NCI-H774 (cell line): Measurements from ENCODE around the gene STAP2.

Experiments used
- DNase-seq: peaks from one replicate; lab custom pipeline; 2025; lab: John Stamatoyannopoulos, UW

Gene STAP2

DNA sequence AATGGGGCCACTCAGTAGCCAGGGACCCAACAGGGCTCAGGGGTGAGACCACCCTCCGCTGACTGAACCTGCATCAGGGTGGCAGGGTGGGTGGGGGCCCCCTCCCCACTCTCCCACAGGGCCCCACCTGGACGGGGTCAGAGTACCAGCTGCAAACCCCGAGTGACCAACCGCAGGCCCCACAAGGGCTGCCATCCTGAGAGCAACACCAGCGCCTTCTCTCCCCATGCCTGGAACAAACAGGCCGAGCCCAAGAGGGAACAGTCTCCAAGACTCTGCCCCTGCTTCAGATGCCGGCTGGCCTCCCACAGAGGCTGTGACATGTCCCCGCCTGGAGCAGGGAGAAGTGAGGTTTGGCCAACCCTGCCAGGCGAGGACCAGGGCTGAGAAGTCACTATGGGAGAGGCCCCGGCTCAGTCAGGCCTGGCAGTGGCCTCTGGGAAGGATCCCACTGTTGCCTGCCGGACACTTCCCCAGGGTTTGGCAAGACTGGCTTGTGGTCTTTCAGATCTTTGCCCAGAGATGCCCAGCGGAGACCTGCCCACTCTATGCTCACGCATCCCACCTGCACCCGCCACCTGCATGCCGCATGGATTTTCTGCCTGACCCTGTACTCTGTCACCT is 31.9 kb upstream of the STAP2 start:
- DNase-seq: no peak

DNA sequence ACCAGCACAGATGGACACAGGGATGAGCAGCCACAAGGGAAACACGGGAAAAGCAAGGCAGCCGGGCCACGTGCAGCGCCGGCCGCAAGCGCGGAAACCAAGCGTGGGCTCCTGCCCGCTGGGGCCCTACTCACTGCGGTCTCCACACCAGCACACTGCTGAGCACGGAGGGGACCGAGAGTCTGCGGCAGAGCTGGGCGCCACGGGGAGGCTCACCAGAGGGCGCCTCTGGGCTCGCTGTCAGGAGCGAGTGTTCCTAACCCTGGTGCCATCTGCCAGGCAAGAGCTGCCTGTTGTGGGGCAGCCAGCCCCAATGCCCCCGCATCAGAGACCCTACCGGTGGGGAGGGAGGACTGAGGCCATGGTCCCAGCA is 31.2 kb upstream of the STAP2 start:
- DNase-seq: no peak

DNA sequence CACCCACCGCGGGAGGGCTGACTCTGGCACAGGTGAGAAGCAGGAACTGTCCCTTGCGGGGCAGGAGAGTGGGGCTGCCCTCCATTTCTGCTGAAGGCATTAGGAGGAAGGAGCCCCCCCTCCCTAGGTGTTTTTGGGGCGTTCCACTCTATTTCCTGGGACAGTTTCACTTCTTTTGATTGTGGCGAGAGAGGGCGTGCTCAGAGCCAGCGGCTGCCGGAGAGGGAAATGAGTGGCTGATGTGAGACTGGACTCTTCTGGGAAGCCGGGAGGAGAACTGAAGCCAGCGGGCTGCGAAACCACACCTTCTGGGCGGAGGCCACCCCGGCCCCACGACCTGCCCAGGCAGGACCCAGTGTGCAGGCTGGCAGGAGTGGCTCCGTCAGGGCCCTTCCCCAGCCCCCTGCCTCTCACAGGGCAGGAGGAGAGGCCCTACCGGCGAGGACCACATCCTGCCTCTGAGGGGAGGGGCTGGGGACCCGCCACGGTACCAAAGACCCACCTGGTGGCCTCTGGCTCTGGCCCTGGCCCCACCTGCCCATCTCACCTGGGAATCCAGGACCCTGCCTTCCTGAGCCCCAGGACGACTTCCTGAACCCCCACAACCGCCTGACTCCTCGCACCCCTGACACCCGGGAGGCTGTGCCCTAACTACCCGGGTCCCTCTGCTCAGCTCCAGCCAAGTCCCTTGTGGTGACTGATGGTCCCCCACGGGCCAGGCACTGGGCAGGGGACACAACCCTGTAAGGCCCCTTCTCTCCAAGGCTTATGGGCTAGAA is 30.7 kb upstream of the STAP2 start:
- no peak for DNase-seq

DNA sequence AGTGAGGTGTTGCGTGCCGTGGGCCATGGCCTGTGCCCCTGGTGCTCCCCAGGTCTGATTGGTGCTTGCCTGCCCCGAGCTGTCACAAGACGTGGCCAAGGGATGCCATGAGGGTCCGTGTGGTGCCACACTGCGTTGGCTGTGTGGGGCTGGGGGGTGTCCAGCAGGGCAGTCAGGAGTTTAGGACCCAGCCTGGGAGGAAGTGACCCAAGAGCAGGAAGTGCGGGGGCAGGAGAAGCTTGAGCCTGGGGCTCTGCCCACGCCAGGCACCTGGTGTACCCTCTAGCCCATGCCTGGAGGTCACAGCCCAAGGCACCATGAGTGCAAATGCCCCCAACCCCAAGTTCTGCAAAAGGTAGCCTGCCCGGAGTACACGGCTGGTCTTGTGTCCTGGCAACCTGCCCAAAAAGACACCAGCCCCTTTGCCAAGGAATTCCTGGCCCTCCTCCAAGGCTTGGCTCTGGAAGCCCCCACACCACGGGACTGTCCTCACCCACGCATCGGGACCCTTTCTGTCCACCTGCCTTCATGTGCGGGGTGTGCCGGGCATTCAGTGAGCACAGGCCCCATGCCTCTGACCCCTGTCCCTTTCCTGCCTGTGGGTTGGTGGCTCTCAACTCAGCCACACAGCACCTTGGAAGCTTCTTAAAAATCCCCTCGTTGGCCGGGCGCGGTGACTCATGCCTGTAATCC is 29.6 kb upstream of the STAP2 start:
- DNase-seq: no peak

DNA sequence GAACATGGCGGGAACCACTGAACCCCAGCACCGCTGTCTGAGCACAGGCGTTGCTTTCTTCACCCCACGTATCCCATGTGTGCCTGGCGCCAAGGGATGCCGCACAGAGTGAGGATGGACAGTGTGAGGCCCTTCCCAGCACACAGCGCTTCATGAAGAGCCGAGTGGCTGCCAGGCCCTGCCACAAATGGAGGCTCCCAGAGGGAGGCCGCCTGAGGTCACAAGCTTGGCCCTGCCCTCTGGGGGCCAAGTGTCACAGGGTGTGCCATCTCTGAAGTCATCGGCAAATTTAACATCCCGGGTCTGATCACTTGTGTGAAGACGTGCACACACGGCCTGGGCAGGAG is 29.1 kb upstream of the STAP2 start:
- DNase-seq: no peak

DNA sequence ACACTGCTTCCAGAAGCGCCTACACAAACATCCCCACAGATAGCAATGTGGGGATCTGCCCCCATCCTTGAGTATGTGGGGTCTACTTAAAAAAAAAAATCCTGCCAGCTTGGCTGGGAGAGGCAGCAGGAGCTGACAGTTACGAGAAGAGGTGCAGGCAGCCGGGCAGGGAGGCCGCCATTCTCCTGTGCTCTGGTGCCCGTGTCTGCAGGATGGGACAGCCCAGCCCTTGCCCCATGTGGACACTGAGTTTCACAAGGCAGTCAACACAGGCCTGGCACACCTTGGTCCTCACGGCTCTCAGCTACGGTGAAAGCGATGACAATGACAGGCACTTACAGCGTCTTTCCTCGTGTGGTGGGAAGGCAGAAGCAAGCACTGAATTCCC is 28.7 kb upstream of the STAP2 start:
- no peak for DNase-seq

DNA sequence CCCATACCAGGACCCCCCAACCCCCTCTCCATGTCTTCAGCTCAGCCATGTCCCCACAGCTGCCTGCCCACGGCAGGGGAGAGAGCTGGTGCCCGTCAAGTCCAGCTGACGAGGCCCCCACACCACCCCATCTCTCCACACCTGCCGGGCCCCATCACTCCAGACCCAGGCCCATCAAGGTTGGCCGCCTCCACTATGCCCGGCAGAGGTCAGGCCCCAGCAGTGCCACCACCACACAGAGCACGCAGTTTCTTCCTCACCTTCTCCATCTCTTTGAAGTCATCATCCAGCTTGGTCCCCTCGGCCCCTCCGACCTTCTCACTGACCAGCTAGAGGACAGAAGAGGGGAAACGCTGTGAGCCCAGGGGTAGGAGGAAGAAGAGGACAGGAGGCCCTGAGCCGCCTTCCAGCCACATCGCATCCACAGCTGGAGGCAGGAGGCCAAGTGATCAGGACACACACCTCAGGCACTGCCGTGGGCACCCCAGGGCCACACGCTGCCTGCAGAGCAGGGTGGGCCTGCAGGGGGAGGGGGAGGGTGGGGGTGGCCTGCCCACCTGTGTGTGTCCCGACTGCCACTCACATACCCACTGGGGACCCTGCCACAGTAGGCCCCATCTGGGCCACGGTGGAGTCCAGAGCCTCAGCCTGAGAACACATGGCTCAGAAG is 28.2 kb upstream of the STAP2 start:
- DNase-seq: no peak

DNA sequence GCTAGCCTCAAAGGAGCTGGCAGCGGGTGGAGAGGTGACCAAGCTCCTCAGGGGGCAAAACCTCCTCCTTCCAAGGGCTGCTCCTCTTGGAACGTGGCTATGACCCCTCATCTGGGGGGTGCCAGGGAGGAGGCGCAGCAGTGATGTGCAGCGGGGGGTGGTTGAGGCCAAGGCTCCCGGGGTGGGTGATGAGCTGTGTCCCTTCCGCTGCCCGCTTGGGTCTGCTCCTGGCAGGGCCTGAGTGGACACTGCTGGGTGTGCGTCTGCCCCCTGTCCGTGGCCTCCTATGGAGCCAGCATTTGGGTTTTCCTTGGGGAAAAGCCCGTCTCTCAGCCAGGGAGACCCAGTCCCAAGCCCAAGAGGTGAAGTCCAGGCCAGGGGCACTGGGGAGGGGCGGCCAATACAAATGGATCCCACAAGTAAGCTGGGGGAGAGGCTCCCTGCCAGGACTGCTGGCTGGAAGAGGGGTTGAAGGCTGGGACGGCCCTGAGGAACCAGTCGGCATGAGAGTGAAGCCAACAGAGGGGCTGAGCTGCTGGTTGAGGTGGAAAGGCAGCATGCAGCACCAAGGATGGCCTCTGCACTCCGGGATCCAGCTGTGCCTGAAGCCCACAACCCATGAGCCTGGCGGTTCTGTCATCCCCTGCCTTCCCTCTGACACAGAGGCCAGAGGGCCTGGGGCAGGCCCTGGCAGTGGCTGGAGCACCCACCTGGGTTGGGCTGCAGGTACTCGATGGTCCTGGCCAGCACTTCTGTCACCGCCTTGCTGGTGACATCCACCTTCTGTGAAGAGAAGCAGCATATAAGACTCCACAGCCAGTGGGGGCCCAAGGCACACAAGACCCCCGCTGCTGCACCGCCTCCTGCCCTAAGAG is 27.4 kb upstream of the STAP2 start:
- DNase-seq: no peak

DNA sequence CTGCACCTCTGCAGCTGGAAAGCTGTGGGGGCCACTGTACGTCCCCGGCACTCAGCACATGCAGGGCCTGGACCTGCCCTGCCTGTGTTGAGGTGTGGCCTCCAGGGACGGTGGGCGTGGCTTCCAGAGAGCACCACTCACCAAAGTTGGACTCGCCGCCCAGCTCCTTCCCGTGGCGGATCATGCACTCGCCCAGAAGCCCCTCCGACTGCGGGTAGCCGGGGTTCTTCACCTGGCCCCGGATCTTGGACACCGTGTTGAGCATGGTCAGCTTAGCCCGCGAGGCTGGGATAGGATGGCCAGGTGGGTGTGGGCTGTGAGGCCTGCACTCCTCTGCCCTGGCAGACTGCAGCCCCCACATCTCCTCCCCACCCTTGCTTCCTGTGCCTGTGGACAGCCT is 26.7 kb upstream of the STAP2 start:
- DNase-seq: no peak

DNA sequence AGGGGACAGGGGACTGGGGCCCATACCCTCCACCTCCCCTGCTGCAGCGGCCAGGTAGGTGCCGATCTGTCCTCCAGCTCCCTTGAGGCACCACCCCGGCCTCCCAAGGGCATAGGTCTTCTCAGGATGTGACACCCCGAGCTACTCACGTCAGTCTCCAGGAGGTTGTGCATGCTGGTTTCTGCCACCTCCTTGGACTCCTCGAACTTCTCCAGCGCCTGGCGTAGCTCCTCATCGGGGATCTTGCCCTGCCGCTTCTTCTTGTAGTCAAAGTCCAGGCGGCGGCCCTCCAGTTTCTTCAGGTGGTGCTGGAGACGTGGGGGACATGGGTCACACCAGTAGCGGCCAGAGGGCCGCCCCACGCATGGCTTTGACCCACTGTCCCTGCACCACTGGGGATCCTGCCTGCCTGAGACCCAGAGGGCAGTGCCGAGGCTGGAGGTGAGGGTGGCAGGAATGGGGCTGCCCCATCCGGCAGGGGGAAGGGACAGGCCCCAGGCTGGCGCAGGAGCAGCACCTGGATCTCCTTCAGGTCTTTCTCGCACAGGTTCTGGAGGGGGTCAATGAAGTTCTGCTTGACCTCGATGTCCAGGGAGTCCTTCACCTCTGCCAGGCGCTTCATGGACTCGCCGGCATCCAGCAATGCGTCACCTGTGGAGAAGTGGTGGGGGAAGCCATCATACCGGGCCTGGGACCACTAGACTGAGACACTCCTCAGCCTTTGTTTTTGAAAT is 25.1 kb upstream of the STAP2 start:
- DNase-seq: no peak

DNA sequence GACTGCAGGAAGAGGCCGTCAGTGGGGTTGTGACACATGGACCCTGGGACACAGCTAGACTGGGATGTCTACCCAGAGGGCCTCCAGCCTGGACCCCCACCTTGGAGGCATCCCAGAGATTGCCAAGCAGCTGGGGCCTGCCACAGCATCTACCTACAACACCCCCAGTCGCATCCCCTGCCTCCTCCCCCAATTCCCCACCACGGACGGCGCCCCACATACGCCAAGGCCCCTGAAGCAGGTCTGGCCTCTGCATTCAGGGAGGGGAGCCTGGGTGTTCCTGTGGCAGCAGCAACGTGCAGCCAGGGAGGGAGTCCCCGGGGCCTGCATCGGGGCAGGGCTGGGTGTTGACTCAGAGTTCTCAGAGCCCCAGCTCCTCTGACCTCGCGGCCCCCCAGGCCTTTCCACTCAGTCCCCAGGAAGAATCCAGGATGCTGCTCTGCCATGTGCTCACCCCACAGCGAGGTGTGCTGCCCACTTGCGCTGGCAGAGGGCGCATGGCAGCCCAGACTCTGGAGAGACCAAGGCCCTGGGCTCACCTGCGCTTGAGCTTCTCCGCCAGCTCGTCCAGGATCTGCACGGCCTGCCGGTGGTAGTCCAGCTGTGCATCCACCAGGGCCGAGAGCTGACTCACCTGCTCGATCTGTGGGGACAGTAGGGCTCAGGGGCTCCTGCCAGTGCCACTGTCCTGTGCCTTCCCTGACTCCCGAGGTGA is 24.4 kb upstream of the STAP2 start:
- no peak for DNase-seq

DNA sequence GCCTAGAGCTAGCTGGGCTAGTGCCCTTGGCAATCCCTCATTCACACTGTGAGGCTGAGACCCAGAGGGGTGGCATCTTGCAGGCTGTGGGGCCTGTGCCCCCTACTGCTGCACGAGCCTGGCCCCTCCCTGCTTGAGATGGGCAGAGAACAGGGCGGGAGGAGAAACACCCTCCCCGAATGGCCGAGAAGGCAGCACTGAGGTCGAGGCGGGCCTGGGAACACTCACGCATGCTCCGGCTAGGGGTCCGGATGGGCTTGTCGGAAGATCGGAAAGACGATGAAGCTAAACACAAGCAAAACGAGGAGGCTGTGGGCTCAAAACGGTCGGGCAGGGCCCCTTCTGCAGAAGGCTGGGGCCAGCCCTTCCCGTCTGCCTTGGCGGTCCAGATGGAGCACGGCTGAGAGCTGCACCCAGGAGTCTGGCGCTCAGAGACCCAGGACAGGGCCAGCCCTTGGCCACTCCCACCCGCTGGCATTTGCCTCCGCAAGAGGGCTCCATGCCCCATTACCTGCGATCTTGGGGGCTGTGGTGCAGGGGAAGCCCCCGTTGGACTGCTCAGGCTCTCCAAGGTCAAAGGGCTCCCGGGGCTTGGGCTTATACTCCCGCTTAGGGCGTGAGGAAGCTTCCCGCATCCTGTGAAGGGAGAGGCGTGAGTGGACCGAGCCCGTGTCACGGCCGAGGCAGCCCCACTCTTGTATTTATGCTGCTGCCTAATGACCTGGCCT is 23.6 kb upstream of the STAP2 start:
- no peak for DNase-seq

DNA sequence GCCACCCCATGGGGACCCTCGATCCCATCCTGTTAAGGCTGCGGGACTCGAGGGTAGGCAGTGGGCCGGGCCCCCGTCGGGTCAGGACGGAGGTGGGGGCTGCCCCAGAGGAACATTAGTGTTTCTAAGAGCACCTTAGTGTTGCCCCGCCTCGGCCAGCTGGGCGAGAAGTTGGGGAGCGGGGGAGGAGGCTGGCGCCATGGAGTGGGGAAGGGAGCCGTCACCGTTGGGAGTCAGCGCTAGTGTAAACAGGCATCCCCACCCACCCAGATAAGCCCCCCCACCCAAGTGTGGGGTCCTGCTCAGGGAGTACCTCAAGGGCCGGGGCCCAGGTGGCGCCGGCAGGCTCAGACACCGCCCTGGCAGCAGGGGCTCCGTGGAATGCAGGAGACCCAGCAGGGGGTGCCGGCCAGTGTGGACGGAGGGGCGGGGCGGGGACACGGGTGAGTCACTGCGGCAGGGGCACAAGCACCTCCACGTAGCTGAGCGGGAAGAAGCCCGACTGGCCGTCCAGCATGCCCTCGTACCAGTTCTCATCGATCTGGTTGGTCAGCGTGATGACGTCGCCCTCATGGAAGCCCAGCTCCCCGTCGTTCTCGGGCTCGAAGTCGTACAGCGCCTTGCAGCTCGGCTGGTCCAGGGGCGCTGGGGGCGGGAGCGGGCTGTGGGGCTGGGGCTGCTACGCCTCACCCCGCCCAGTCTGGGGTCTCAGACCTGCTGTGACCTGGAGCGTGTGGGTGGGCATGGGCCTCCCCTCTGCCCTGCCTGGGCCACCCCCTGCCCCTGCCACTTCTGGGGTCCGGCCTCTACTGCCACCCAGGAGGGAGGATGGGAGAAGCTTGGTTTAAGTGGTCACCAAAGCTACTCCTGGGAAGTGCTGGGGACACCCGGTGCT is 22.8 kb upstream of the STAP2 start:
- no peak for DNase-seq

DNA sequence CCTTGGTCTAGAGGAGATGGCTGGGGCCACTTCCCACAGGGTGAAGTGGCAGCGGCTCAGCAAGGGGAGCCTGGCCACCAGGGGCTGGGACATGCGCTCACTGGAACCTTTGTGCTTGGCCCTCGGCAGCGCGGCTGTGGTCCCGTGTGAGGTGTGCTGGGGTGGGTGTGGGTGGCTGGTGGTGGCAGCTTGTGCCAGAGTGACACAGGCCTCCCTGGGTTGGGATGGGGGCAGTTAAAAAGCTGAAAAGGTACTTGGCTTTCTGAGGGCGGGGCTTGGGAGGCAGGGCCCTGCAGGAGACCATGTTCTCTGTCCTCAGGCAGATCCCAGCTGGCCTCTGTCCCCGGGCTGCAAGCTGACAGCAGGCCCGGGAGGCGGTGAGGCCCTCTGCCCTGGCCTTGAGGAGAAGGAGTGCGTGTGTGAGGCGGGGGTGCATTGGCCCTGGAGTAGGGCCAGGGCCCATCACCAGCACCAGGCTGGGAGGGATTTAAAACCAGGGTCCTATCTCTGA is 22.1 kb upstream of the STAP2 start:
- no peak for DNase-seq

DNA sequence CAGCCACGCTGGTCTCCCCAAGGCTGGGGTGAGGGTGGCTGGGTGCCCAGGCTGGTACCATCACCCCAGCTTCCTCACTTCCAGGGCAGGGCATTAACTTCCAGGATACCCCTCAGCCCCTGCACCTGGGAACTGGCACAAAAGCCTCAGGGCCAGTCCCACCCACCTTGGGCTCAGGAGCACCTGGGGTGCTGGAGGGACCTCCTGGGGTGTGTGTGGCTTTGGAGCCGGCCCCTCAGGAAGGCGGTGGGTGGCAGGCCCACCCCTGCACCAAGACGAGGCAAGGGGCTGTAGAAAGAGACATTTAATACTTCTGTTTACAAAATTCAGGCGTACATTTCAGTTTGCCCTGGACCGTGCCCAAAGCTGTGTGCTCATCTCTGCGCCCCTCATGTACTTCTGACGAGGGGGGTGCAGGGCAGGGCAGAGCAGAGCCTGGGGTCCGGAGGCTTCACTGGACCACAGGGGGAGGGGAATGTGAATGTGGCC is 21.5 kb upstream of the STAP2 start:
- no peak for DNase-seq

DNA sequence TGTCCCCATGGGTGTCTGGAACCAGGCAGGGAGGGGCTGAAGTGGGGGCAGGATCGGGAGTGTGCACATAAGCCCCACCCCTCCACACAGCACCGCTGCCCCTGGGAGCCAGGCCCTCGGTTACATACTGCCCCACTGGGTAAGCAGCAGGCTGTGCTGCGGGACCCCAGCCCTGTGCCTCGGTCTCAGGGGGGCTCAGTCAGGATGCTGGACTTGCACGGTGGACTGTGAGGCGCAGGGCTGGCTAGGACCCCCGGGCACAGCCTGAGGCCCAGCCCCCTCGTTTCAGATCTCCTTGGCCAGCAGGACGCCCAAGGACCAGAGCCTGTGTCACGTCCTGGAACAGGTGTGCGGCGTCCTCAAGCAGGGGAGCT is 21.0 kb upstream of the STAP2 start:
- no peak for DNase-seq

DNA sequence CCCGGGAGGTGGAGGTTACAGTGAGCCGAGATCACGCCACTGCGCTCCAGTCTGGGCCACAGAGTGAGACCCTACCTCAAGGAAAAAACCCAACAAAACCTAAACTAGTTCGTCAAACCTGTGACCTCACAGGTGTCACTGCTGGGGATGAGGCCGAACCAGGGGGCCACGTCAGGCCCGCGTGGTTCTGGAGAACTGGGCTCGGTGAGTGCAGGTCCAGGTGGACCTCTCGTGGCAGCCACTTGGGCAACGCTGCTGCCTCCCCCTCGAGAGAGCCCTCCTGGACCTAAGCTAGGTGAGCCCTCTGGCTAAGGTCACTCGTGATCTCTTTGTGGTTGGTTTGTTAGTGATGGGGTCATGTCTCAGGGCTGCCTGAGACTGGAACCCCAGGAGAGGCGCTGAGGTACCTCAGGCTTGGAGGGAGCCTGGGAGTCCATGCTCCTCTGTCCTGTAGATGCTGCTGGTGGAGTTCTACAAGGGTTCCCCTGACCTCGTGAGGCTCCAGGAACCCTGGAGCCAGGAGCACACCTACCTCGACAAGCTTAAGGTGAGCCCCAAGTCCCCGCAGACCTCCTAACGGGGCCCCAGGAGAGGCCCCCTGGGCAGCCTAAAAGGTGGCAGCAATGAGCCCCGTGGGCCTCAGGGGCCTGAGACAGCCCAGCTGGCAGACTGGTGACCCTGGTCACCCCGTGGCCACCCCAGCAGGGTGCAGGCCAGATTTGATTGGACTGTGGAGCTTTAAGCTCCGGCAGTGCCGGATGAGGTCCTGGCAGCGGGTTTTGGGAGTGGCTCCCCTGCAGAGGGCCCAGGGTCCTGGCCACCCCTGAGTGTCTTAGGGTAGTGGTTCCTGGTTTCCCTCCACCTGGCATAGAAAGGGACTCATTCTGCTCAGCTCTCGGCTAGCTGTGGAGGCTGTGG is 20.3 kb upstream of the STAP2 start:
- DNase-seq: no peak
